GM21528 (cell line): ENCODE measurements around the gene SETD1B.

Source experiments
- ATAC-seq: cut with Tn5 transposase; IDR thresholded peaks from one replicate; pipeline ENCODE4 v1.9.1; 2021; ENCODE audit warnings: mild to moderate bottlenecking, moderate library complexity; ENCODE audit not compliant: unreplicated experiment, low FRiP score

SETD1B gene

GRCh38 chr12:121806546-121807423 lies 3.0 kb downstream of the SETD1B start:
- no peak for ATAC-seq

- no peak for ATAC-seq
These were observed 4.0 kb downstream of the SETD1B start for GRCh38 chr12:121807642-121808347.

GRCh38 chr12:121808623-121809022 lies 4.8 kb downstream of the SETD1B start:
- no peak for ATAC-seq

GRCh38 chr12:121809712-121810116 lies 5.9 kb downstream of the SETD1B start:
- no peak for ATAC-seq

- no peak for ATAC-seq
These were observed 6.5 kb downstream of the SETD1B start for GRCh38 chr12:121810234-121810817.

- no peak for ATAC-seq
These were observed 7.1 kb downstream of the SETD1B start for GRCh38 chr12:121810833-121811433.

GRCh38 chr12:121811434-121812319 lies 7.9 kb downstream of the SETD1B start:
- peak; percentile 66 for ATAC-seq

- no peak for ATAC-seq
These were observed 8.6 kb downstream of the SETD1B start for GRCh38 chr12:121812320-121812871.

GRCh38 chr12:121812921-121813896 lies 9.4 kb downstream of the SETD1B start:
- no peak for ATAC-seq

- no peak for ATAC-seq
These were observed 10.1 kb downstream of the SETD1B start for GRCh38 chr12:121813951-121814350.

- no peak for ATAC-seq
These were observed 10.8 kb downstream of the SETD1B start for GRCh38 chr12:121814429-121815119.

GRCh38 chr12:121815263-121815662 lies 11.5 kb downstream of the SETD1B start:
- ATAC-seq: no peak

- ATAC-seq: no peak
These were observed 13.3 kb downstream of the SETD1B start for GRCh38 chr12:121816925-121817647.

GRCh38 chr12:121817648-121818043 lies 13.8 kb downstream of the SETD1B start:
- no peak for ATAC-seq

- ATAC-seq: no peak
These were observed 15.6 kb downstream of the SETD1B start for GRCh38 chr12:121819212-121819949.

GRCh38 chr12:121820056-121820455 lies 16.2 kb downstream of the SETD1B start:
- no peak for ATAC-seq
